ENCODE data around the gene SRSF3.

GRCh38 chr6:36590237-36590636 lies 3.9 kb upstream of the SRSF3 start:
- TF ChIP-seq TSHZ2 (CRISPR knock-in tag; IDR thresholded peaks at IDR 0.05) (no peak), ISL1 (CRISPR knock-in tag; IDR thresholded peaks at IDR 0.05) (no peak), ZNF8 (CRISPR knock-in tag; IDR thresholded peaks at IDR 0.05) (no peak), CREB5 (CRISPR knock-in tag; IDR thresholded peaks at IDR 0.05; ENCODE audit: low read depth) (no peak)
